T-helper 17 cell (primary cell): Measurements from ENCODE around the gene SOAT2. TPM values are rescaled to one million over a fixed set of nuclear protein-coding genes. Genes with fewer than 3 reads are reported as not detected.
A peak's percentile ranks its signal among the peaks of the same experiment; 100 is the strongest.
"Not testable (repeated sequence)": the region's sequence is repeated elsewhere in the genome, so short reads cannot be mapped to it uniquely, and the experiment has no call there.

ENCODE experiments used
- ATAC-seq: fragments of 150-1000 bp; cut with Tn5 transposase; 2 replicates; pipeline ENCODE4 v1.10.0; 2021; ENCODE audit warnings: mild to moderate bottlenecking, moderate library complexity
- DNase-seq, 3 donors: peaks; one replicate each; pipeline versions ENCODE4 v3.0.0 to v3.0.0-alpha.2; 2020 to 2021
- H3K9me3 ChIP-seq: one replicate; pipeline ENCODE4 v1.7.0; 2013; ENCODE audit warnings: low read length, mild to moderate bottlenecking; ENCODE audit not compliant: control insufficient read depth, poor library complexity, severe bottlenecking
- H3K27ac Mint-ChIP-seq: one replicate; pipeline ENCODE4 v1.8.0; 2022; ENCODE audit warnings: mild to moderate bottlenecking, moderate library complexity, mixed read lengths
- H3K27me3 Mint-ChIP-seq: one replicate; pipeline ENCODE4 v1.8.0; 2022; ENCODE audit warnings: mixed read lengths
- H3K36me3 Mint-ChIP-seq: one replicate; pipeline ENCODE4 v1.8.0; 2022; ENCODE audit warnings: low read depth, mixed read lengths
- H3K4me1 Mint-ChIP-seq: one replicate; pipeline ENCODE4 v1.8.0; 2022; ENCODE audit warnings: mild to moderate bottlenecking, mixed read lengths
- H3K4me3 Mint-ChIP-seq: one replicate; pipeline ENCODE4 v1.8.0; 2022; ENCODE audit warnings: mild to moderate bottlenecking, moderate library complexity, mixed read lengths
- total RNA-seq, 4 donors: library from RNA in 2 of 4; stranded (reverse) in 2 of 4; gene quantifications; one replicate each; pipeline ENCODE4 v1.2.3 and lab custom pipeline; 2022 to 2026

Gene SOAT2
- total RNA-seq, 2 donors from 2014 or later = 0.83 to 2.5 TPM

GRCh38 chr12:53145383-53146260 is 42.3 kb downstream of the SOAT2 start:
- DNase-seq = no peak
- H3K4me1 Mint-ChIP-seq = no peaks in the 10 kb centered on the region
- no peak for ATAC-seq

GRCh38 chr12:53147181-53147580 is 43.9 kb downstream of the SOAT2 start:
- H3K9me3 ChIP-seq = no peaks in the 10 kb centered on the region
- no peak overlapping the region for H3K4me3 Mint-ChIP-seq
- no peaks in the 10 kb centered on the region for H3K27me3 Mint-ChIP-seq
- H3K27ac Mint-ChIP-seq = no peak overlapping the region
- H3K4me1 Mint-ChIP-seq = no peaks in the 10 kb centered on the region
- DNase-seq = no peak
- ATAC-seq = no peak
- no peaks in the 10 kb centered on the region for H3K36me3 Mint-ChIP-seq

More at GRCh38 chr12:53145383-53146260, 42.3 kb downstream of the SOAT2 start:
- no peaks in the 10 kb centered on the region for H3K9me3 ChIP-seq
- Mint-ChIP-seq H3K27me3 (no peaks in the 10 kb centered on the region), H3K4me3 (peak overlapping the region; percentile 49), H3K27ac (no peak overlapping the region), H3K36me3 (no peaks in the 10 kb centered on the region)

DNA sequence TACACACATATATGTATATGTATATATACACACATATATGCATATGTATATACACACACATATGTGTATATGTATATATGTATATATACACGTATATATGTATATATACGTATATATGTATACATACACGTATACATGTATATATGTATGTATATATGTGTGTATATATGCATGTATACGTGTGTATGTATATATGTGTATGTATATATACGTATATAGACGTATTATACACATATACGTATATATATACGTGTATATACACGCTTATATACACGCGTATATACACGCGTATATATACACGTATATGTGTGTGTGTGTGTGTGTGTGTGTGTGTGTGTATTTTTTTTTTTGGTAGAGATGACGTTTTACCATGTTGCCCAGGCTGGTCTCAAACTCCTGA is 44.4 kb downstream of the SOAT2 start:
- Mint-ChIP-seq H3K4me3 (no peak overlapping the region), H3K27me3 (no peaks in the 10 kb centered on the region), H3K27ac (no peak overlapping the region), H3K36me3 (no peaks in the 10 kb centered on the region), H3K4me1 (no peaks in the 10 kb centered on the region)
- ATAC-seq = no peak
- H3K9me3 ChIP-seq = no peaks in the 10 kb centered on the region
- DNase-seq = no peak

DNA sequence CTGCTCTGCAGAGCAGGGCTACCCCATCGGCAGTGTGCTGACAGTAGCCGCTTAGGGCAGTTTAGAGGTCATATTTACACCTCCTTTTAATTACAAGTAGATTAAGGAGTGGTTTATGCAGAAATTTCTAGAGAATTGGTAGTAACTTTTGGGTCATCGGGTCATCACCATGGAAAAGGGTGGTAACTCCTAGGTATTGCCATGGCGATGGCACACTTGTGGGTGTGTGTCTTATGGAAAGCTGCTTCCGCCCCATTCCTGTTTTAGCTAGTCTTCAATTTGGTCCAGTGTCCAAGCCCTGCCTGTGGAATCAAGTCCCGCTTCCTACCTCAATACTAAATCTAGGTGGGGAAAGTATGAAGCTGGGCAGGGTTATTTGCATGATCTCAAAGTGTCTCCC is 47.8 kb downstream of the SOAT2 start:
- Mint-ChIP-seq H3K4me3 (no peak overlapping the region), H3K36me3 (no peaks in the 10 kb centered on the region), H3K27ac (peak overlapping the region; percentile 8), H3K4me1 (no peaks in the 10 kb centered on the region), H3K27me3 (no peaks in the 10 kb centered on the region)
- ATAC-seq (no peak), DNase-seq (no peak)
- H3K9me3 ChIP-seq = no peaks in the 10 kb centered on the region

- ATAC-seq (no peak), DNase-seq (no peak)
- Mint-ChIP-seq H3K4me3 (no peak overlapping the region), H3K27me3 (no peaks in the 10 kb centered on the region), H3K4me1 (no peaks in the 10 kb centered on the region), H3K36me3 (no peaks in the 10 kb centered on the region), H3K27ac (no peak overlapping the region)
- H3K9me3 ChIP-seq = no peaks in the 10 kb centered on the region
Observed at GRCh38 chr12:53152390-53152789, 49.1 kb downstream of the SOAT2 start.

DNA sequence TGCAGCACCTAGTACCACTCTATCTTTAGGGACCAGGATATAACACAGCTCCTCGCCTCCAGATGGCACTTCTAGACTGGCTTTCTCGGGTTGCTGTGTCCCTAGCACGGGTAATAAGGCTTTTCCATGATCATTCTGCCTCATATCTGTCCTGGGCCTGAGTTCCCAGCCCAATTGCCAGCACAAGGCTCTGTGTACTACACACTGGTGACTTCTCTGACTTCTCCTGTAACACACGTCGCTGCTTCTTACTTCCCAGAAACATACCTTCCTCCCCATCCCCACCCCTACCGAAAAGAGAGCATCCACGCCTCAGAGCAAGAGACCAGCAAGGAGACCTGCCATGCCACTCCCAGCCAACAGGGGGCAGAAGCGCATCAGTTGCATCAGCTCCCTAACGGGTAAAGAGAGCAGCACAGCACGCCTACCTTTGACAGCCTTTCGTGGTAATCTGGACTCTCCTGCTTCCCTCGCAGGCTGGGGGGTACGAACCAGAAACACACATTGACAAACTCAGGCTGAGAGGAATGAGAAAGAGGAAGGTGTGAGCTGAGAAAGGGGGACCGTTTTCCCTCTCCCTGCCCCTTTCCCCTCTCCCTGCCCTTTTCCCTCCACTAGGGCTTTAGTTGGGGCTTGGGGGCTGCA is 56.0 kb downstream of the SOAT2 start:
- peak overlapping the region; percentile 63 for H3K27ac Mint-ChIP-seq

DNA sequence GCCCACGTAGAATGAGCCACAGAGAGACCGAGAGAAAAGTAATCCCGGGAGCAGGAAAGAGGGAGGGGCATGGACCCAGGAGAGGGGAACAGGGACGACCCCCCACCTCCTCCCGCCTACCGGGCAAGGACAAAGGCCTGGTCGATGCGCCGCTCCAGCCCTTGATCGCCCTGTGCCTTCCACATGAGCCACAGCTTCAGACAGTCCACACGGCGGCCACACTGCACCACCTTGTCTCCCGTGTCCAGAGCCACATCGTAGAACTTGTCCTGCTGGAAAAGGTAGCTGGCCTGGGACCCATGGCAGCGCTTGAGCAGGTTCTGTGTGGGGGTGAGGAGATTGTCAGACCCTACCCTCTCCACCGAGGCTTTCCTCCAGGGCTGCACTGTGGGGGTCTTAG is 56.7 kb downstream of the SOAT2 start:
- DNase-seq (no peak), ATAC-seq (no peak)
- H3K9me3 ChIP-seq = no peaks in the 10 kb centered on the region
- Mint-ChIP-seq H3K27ac (peak overlapping the region; percentile 63), H3K36me3 (no peaks in the 10 kb centered on the region), H3K27me3 (no peaks in the 10 kb centered on the region), H3K4me1 (peaks cover 11% of the 10 kb centered on the region), H3K4me3 (no peak overlapping the region)

More for the DNA sequence above, 56.0 kb downstream of the SOAT2 start:
- Mint-ChIP-seq H3K27me3 (no peaks in the 10 kb centered on the region), H3K36me3 (no peaks in the 10 kb centered on the region), H3K4me1 (peaks cover 11% of the 10 kb centered on the region), H3K4me3 (no peak overlapping the region)
- no peaks in the 10 kb centered on the region for H3K9me3 ChIP-seq
- ATAC-seq (peak; percentile 100), DNase-seq (peak; percentile 71 to 88 (median 74))

DNA sequence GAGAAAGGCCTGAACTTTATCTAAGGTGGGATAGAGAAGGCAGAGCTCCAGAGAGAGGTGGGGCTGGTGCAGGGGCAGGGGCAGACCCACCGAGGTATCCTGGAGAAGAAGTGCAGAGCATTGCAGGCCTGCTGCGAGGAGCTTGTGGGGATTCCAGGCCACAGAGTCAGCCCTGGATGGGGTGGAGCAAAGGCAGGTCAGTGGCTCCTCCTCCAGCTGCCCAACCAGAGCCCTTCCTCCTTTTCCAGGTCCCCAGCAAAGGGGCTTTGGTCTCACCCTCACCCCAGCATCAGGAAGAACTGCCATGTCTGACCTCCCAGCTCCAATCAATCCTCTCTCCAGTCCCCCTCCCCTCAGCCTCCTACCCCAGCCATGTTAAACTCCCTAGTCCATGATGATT is 57.4 kb downstream of the SOAT2 start:
- Mint-ChIP-seq H3K27me3 (no peaks in the 10 kb centered on the region), H3K36me3 (no peaks in the 10 kb centered on the region)
- H3K9me3 ChIP-seq = no peaks in the 10 kb centered on the region

DNA sequence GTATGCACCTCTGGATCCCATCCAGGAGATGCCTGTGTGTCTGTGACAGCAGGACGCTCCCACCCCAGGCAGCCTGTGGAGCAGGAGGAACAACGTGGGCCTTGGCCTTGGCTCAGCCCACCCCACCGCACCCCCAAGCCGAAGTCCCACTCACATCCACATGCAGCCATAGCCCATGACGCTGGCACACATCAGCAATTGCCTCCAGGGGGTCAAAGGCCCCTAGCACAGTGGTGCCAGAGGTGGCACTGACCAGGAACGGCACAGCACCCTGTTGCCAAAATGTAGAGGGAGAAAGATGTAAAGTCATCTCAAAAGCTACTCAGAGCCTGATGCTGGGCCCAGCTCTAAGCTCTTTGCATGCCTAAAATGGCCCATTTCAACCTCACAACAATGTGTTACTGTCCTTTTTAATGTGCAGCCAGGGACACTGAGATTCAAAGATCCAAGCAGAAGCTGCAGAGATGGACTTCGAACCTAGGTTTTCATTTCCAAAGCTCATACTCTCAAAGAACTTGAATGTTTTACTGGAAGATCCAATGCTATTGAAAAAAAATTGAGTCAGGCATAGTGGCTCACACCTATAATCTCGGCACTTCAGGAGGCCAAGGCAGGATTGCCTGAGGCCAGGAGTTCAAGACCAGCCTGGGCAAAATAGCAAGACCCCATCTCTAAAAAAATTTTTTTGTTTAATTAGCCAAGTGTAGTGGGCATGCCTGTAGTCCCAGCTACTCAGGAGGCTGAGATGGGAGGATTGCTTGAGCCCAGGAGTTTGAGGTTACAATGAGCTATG is 58.0 kb downstream of the SOAT2 start:
- DNase-seq (no peak), ATAC-seq (no peak)
- peaks cover 11% of the 10 kb centered on the region for H3K4me1 Mint-ChIP-seq
- H3K27ac Mint-ChIP-seq = no peak overlapping the region
- H3K4me3 Mint-ChIP-seq = no peak overlapping the region
- no peaks in the 10 kb centered on the region for H3K27me3 Mint-ChIP-seq
- no peaks in the 10 kb centered on the region for H3K36me3 Mint-ChIP-seq
- no peaks in the 10 kb centered on the region for H3K9me3 ChIP-seq

More for the DNA sequence above, 57.4 kb downstream of the SOAT2 start:
- peaks cover 11% of the 10 kb centered on the region for H3K4me1 Mint-ChIP-seq
- DNase-seq (no peak), ATAC-seq (no peak)
- no peak overlapping the region for H3K27ac Mint-ChIP-seq
- H3K4me3 Mint-ChIP-seq = no peak overlapping the region

- not testable (repeated sequence) for H3K9me3 ChIP-seq, H3K36me3 Mint-ChIP-seq, H3K27ac Mint-ChIP-seq, DNase-seq, ATAC-seq, H3K4me3 Mint-ChIP-seq, H3K27me3 Mint-ChIP-seq
- peaks cover 11% of the 10 kb centered on the region for H3K4me1 Mint-ChIP-seq
Observed at GRCh38 chr12:53163008-53163407, 59.7 kb downstream of the SOAT2 start.

DNA sequence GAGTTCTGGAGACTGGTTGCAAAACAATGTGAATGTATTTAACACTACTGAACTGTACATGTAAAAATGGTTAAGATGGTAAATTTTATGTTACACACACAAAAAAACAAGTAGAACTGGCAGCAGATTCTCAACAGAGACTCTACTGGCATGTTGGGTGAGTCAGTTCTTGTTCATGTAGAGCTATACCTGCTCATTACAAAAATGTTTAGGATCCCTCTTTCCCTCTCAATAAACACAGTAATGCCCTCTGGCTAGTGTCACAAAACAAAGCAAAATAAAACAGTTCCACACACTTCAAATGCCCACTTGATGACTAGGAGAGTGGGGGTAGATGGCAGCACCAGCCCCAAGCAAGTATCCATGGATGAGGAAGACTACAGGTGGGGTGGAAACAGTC is 63.6 kb downstream of the SOAT2 start:
- Mint-ChIP-seq H3K4me3 (no peak overlapping the region), H3K27ac (no peak overlapping the region), H3K27me3 (no peaks in the 10 kb centered on the region), H3K4me1 (no peaks in the 10 kb centered on the region), H3K36me3 (peaks cover 5% of the 10 kb centered on the region)
- DNase-seq = no peak
- ATAC-seq = no peak
- H3K9me3 ChIP-seq = no peaks in the 10 kb centered on the region

GRCh38 chr12:53169644-53170043 is 66.4 kb downstream of the SOAT2 start:
- no peaks in the 10 kb centered on the region for H3K9me3 ChIP-seq
- H3K4me3 Mint-ChIP-seq = no peak overlapping the region
- peaks cover 7% of the 10 kb centered on the region for H3K36me3 Mint-ChIP-seq
- no peak for ATAC-seq
- no peaks in the 10 kb centered on the region for H3K27me3 Mint-ChIP-seq
- no peak for DNase-seq
- H3K27ac Mint-ChIP-seq = no peak overlapping the region
- no peaks in the 10 kb centered on the region for H3K4me1 Mint-ChIP-seq

GRCh38 chr12:53170215-53170614 is 66.9 kb downstream of the SOAT2 start:
- H3K4me3 Mint-ChIP-seq = no peak overlapping the region
- DNase-seq = no peak
- no peak for ATAC-seq
- H3K36me3 Mint-ChIP-seq = peaks cover 7% of the 10 kb centered on the region
- H3K9me3 ChIP-seq = no peaks in the 10 kb centered on the region
- peaks cover 4% of the 10 kb centered on the region for H3K4me1 Mint-ChIP-seq
- no peak overlapping the region for H3K27ac Mint-ChIP-seq
- H3K27me3 Mint-ChIP-seq = no peaks in the 10 kb centered on the region
